Activated T-helper 1 cell treated with anti-CD3 and anti-CD28 coated beads, Interleukin-12 subunit alpha, Interleukin-12 subunit beta, Interleukin-2, Interleukin-4 antibody, amounts not matched to agents 30 ng/mL and 10 ng/mL and 1 ng/mL, durations not matched to agents 14 hours and 24 hours and 36 hours (primary cell): ENCODE results near the gene ATRAID. TPM values are rescaled to one million over a fixed set of nuclear protein-coding genes. Genes with fewer than 3 reads are reported as not detected.
A peak's percentile ranks its signal among the peaks of the same experiment; 100 is the strongest.

Experiments used
- DNase-seq: peaks from one replicate; pipeline ENCODE4 v3.0.0; 2021; ENCODE audit warnings: low spot score
- H3K27ac Mint-ChIP-seq: one replicate; pipeline ENCODE4 v1.8.0; 2021; ENCODE audit warnings: mild to moderate bottlenecking, mixed read lengths
- H3K27me3 Mint-ChIP-seq: one replicate; pipeline ENCODE4 v1.8.0; 2022; ENCODE audit warnings: mild to moderate bottlenecking, moderate library complexity, mixed read lengths; ENCODE audit not compliant: insufficient read depth
- H3K36me3 Mint-ChIP-seq: one replicate; pipeline ENCODE4 v1.8.0; 2021; ENCODE audit warnings: low read depth, mixed read lengths
- H3K4me1 Mint-ChIP-seq: one replicate; pipeline ENCODE4 v1.8.0; 2021; ENCODE audit warnings: low read depth, mixed read lengths
- H3K4me3 Mint-ChIP-seq: one replicate; pipeline ENCODE4 v1.8.0; 2021; ENCODE audit warnings: mild to moderate bottlenecking, moderate library complexity, mixed read lengths
- H3K9me3 Mint-ChIP-seq: one replicate; pipeline ENCODE4 v1.8.0; 2021; ENCODE audit warnings: mixed read lengths
- intact Hi-C: fragments of 100-400 bp; cut with micrococcal nuclease; formaldehyde crosslinking; loops from one replicate; pipeline ENCODE4 v1.15.1; 2024
- total RNA-seq: library from RNA; stranded (reverse); gene quantifications from 2 replicates; pipeline ENCODE4 v1.2.3, GENCODE V29; 2022

Gene ATRAID
- total RNA-seq, 1 donor from 2014 or later = 107 TPM

- no peaks in the 10 kb centered on the region for H3K9me3 Mint-ChIP-seq
- intact Hi-C loops = loop anchor here (2.0 kb wide), 2 partner anchors 295 to 419 kb away; partner anchors contain the start of gene MAPRE3
- peaks cover 42% of the 10 kb centered on the region for H3K27me3 Mint-ChIP-seq
- H3K36me3 Mint-ChIP-seq = no peaks in the 10 kb centered on the region
- no peak for DNase-seq
- H3K27ac Mint-ChIP-seq = no peak overlapping the region
- H3K4me3 Mint-ChIP-seq = peak overlapping the region; percentile 27
- peaks cover 14% of the 10 kb centered on the region for H3K4me1 Mint-ChIP-seq
These were observed 53.7 kb downstream of the ATRAID start for GRCh38 chr2:27265536-27265870.

Other genes with a start within 250 kb of the ATRAID start
- gene MAPRE3, start 241.4 kb upstream of the ATRAID start, total RNA-seq = 3.1 and 3.7 TPM in 2 replicates
- gene TMEM214, start 179.1 kb upstream of the ATRAID start, total RNA-seq = 97.5 and 98.1 TPM in 2 replicates
- 12.3 and 13.8 TPM in 2 replicates for gene AGBL5, start 160.4 kb upstream of the ATRAID start, total RNA-seq
- gene OST4, start 140.4 kb upstream of the ATRAID start, total RNA-seq = 322 and 332 TPM in 2 replicates
- 1.1 and 1.5 TPM in 2 replicates for gene EMILIN1, start 133.4 kb upstream of the ATRAID start, total RNA-seq
- 12.2 and 12.4 TPM in 2 replicates for gene KHK, start 125.3 kb upstream of the ATRAID start, total RNA-seq
- 12.9 and 18.0 TPM in 2 replicates for gene CGREF1, start 92.9 kb upstream of the ATRAID start, total RNA-seq
- gene ABHD1, start 88.2 kb upstream of the ATRAID start, total RNA-seq = 0.34 and 0.96 TPM in 2 replicates
- gene PREB, start 77.4 kb upstream of the ATRAID start, total RNA-seq = 95.9 and 97.1 TPM in 2 replicates
- gene PRR30, start 72.6 kb upstream of the ATRAID start, total RNA-seq = not detected in 2 replicates
- not detected in 2 replicates for gene TCF23, start 63.0 kb upstream of the ATRAID start, total RNA-seq
- 89.2 and 105 TPM in 2 replicates for gene SLC5A6, start 227 bp downstream of the ATRAID start, total RNA-seq
- gene CAD, start 5.3 kb downstream of the ATRAID start, total RNA-seq = 135 and 138 TPM in 2 replicates
- gene SLC30A3, start 51.0 kb downstream of the ATRAID start, total RNA-seq = 2.1 and 2.2 TPM in 2 replicates
- gene DNAJC5G, start 63.4 kb downstream of the ATRAID start, total RNA-seq = not detected in 2 replicates
- gene TRIM54, start 70.4 kb downstream of the ATRAID start, total RNA-seq = 0.26 TPM in 1 of 2 replicates, not detected in the other
- 1.4 and 1.8 TPM in 2 replicates for gene UCN, start 96.4 kb downstream of the ATRAID start, total RNA-seq
- 85.9 and 89.9 TPM in 2 replicates for gene MPV17, start 111.1 kb downstream of the ATRAID start, total RNA-seq
- gene GTF3C2, start 144.7 kb downstream of the ATRAID start, total RNA-seq = 86.3 and 86.6 TPM in 2 replicates
- 53.9 and 55.8 TPM in 2 replicates for gene EIF2B4, start 158.3 kb downstream of the ATRAID start, total RNA-seq
- 134 and 137 TPM in 2 replicates for gene SNX17, start 158.6 kb downstream of the ATRAID start, total RNA-seq
- gene ZNF513, start 168.7 kb downstream of the ATRAID start, total RNA-seq = 14.5 and 16.2 TPM in 2 replicates
- 158 and 160 TPM in 2 replicates for gene PPM1G, start 197.6 kb downstream of the ATRAID start, total RNA-seq
- 99.7 and 106 TPM in 2 replicates for gene NRBP1, start 216.6 kb downstream of the ATRAID start, total RNA-seq
- gene KRTCAP3, start 230.3 kb downstream of the ATRAID start, total RNA-seq = 3.5 and 5.7 TPM in 2 replicates